Nephron progenitor cell (in vitro differentiated cells): ENCODE data around the gene RNF34.

Experiments
- DNase-seq: peaks from one replicate; pipeline ENCODE4 v3.0.0; 2021
- H3K27ac Mint-ChIP-seq: 2 replicates; pipeline ENCODE4 v1.8.0; 2021; ENCODE audit warnings: mild to moderate bottlenecking, moderate library complexity, mixed read lengths
- H3K27me3 Mint-ChIP-seq: 2 replicates; pipeline ENCODE4 v1.8.0; 2021; ENCODE audit warnings: mild to moderate bottlenecking, low read depth, mixed read lengths; ENCODE audit not compliant: poor library complexity
- H3K36me3 Mint-ChIP-seq: 2 replicates; pipeline ENCODE4 v1.8.0; 2021; ENCODE audit warnings: low read depth, mixed read lengths
- H3K4me1 Mint-ChIP-seq: 2 replicates; pipeline ENCODE4 v1.8.0; 2021; ENCODE audit warnings: mixed read lengths
- H3K4me3 Mint-ChIP-seq: 2 replicates; pipeline ENCODE4 v1.8.0; 2021; ENCODE audit warnings: mild to moderate bottlenecking, moderate library complexity, mixed read lengths
- H3K9me3 Mint-ChIP-seq: 2 replicates; pipeline ENCODE4 v1.8.0; 2021; ENCODE audit warnings: mild to moderate bottlenecking, moderate library complexity, mixed read lengths
- CTCF ChIP-seq: fragments of 200-600 bp; sonication (generic); IDR thresholded peaks from 2 replicates; pipeline ENCODE4 v1.5.0; 2021; ENCODE audit warnings: antibody characterized with exemption

The RNF34 gene

GRCh38 chr12:121465921-121466793, 66.2 kb downstream of the RNF34 start:
- no peaks in the 10 kb centered on the region for H3K9me3 Mint-ChIP-seq
- peaks cover 6% of the 10 kb centered on the region for H3K27me3 Mint-ChIP-seq
- peaks cover 65% of the 10 kb centered on the region for H3K4me1 Mint-ChIP-seq
- peaks cover 22% of the 10 kb centered on the region for H3K36me3 Mint-ChIP-seq
- peak; percentile 52 for DNase-seq
- no peak for TF ChIP-seq CTCF
- peak overlapping the region; percentile 69 for H3K27ac Mint-ChIP-seq
- peak overlapping the region; percentile 98 for H3K4me3 Mint-ChIP-seq

- peak overlapping the region; percentile 56 for H3K4me3 Mint-ChIP-seq
- no peaks in the 10 kb centered on the region for H3K9me3 Mint-ChIP-seq
- peaks cover 13% of the 10 kb centered on the region for H3K36me3 Mint-ChIP-seq
- no peak for TF ChIP-seq CTCF
- H3K4me1 Mint-ChIP-seq = peaks cover 65% of the 10 kb centered on the region
- H3K27ac Mint-ChIP-seq = no peak overlapping the region
- H3K27me3 Mint-ChIP-seq = peaks cover 6% of the 10 kb centered on the region
- DNase-seq = peak; percentile 92
These were observed 67.1 kb downstream of the RNF34 start for GRCh38 chr12:121466794-121467637.

- H3K4me3 Mint-ChIP-seq = peak overlapping the region; percentile 65
- no peak for DNase-seq
- H3K27ac Mint-ChIP-seq = no peak overlapping the region
These were observed 68.0 kb downstream of the RNF34 start for GRCh38 chr12:121467638-121468498.

GRCh38 chr12:121468499-121468801, 68.5 kb downstream of the RNF34 start:
- no peak for DNase-seq
- no peak for TF ChIP-seq CTCF
- Mint-ChIP-seq H3K4me3 (peak overlapping the region; percentile 65), H3K36me3 (peaks cover 11% of the 10 kb centered on the region), H3K27me3 (peaks cover 6% of the 10 kb centered on the region), H3K4me1 (peaks cover 77% of the 10 kb centered on the region), H3K27ac (no peak overlapping the region), H3K9me3 (no peaks in the 10 kb centered on the region)

More at GRCh38 chr12:121467638-121468498, 68.0 kb downstream of the RNF34 start:
- Mint-ChIP-seq H3K9me3 (no peaks in the 10 kb centered on the region), H3K27me3 (peaks cover 6% of the 10 kb centered on the region), H3K4me1 (peaks cover 71% of the 10 kb centered on the region), H3K36me3 (peaks cover 11% of the 10 kb centered on the region)
- no peak for TF ChIP-seq CTCF

GRCh38 chr12:121470751-121471150, 70.8 kb downstream of the RNF34 start:
- Mint-ChIP-seq H3K4me1 (peaks cover 69% of the 10 kb centered on the region), H3K36me3 (peaks cover 5% of the 10 kb centered on the region), H3K9me3 (no peaks in the 10 kb centered on the region), H3K27ac (no peak overlapping the region), H3K27me3 (peaks cover 10% of the 10 kb centered on the region), H3K4me3 (no peak overlapping the region)
- no peak for TF ChIP-seq CTCF
- DNase-seq = no peak
